GM12865 (cell line): Measurements from ENCODE around the gene POU2F1.

Experiments
- DNase-seq: peaks from one replicate; pipeline ENCODE4 v3.0.0; 2010; ENCODE audit warnings: low read depth
- H3K4me3 ChIP-seq: 2 replicates; pipeline ENCODE4 v1.5.1; 2011; ENCODE audit warnings: mild to moderate bottlenecking, low read depth, low read length, control low read depth
- CTCF ChIP-seq: IDR thresholded peaks from 2 replicates; pipeline ENCODE4 v1.5.1; 2011; ENCODE audit warnings: low read length, control low read depth, low read depth, inconsistent platforms; ENCODE audit not compliant: insufficient read depth; ENCODE audit errors: missing control alignments

The POU2F1 gene

GRCh38 chr1:167469280-167469965 is 248.7 kb downstream of the POU2F1 start:
- no peak for DNase-seq
- H3K4me3 ChIP-seq, result no peak overlapping the region
- no peak for TF ChIP-seq CTCF

GRCh38 chr1:167471568-167471967 is 250.9 kb downstream of the POU2F1 start:
- no peak for TF ChIP-seq CTCF
- DNase-seq, result no peak
- no peak overlapping the region for H3K4me3 ChIP-seq

- no peak overlapping the region for H3K4me3 ChIP-seq
- no peak for DNase-seq
- TF ChIP-seq CTCF, result no peak
Observed at GRCh38 chr1:167472752-167473521, 252.3 kb downstream of the POU2F1 start.

GRCh38 chr1:167473761-167474160 is 253.1 kb downstream of the POU2F1 start:
- no peak for DNase-seq
- TF ChIP-seq CTCF, result no peak
- H3K4me3 ChIP-seq, result no peak overlapping the region

- DNase-seq, result no peak
- no peak for TF ChIP-seq CTCF
- no peak overlapping the region for H3K4me3 ChIP-seq
Observed at GRCh38 chr1:167474191-167474641, 253.5 kb downstream of the POU2F1 start.

- no peak overlapping the region for H3K4me3 ChIP-seq
- DNase-seq, result no peak
- TF ChIP-seq CTCF, result no peak
Observed at GRCh38 chr1:167476061-167476460, 255.4 kb downstream of the POU2F1 start.
